GM21528 (cell line): ENCODE measurements around the gene RAMP3.
"Not testable (repeated sequence)": the region's sequence is repeated elsewhere in the genome, so short reads cannot be mapped to it uniquely, and the experiment has no call there.

Experiments used
- ATAC-seq: cut with Tn5 transposase; IDR thresholded peaks from one replicate; pipeline ENCODE4 v1.9.1; 2021; ENCODE audit warnings: mild to moderate bottlenecking, moderate library complexity; ENCODE audit not compliant: unreplicated experiment, low FRiP score

The RAMP3 gene

GRCh38 chr7:45130910-45131309 is 26.7 kb upstream of the RAMP3 start:
- no peak for ATAC-seq

GRCh38 chr7:45131891-45132290 is 25.7 kb upstream of the RAMP3 start:
- ATAC-seq, result no peak

- no peak for ATAC-seq
Observed at GRCh38 chr7:45132708-45133320, 24.8 kb upstream of the RAMP3 start.

DNA sequence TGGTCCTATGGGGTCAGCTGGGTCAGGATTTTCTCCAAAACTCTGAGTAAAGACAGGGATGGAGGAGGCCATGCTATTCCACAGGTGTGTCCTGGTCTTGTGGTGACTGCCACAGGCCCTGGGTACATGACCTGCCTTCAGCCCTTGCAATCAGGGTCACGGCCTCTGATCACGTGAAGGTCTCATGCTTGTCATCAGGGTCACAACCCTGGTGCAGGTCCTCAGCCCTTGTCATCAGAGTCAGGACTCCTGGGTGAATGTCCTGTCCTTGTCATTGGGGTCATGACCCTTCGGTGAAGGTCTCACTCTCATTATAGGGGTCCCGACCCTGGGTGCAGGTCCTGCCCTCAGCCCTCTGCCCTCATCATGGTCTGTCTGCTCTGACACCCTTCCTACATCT is 24.2 kb upstream of the RAMP3 start:
- ATAC-seq, result no peak

DNA sequence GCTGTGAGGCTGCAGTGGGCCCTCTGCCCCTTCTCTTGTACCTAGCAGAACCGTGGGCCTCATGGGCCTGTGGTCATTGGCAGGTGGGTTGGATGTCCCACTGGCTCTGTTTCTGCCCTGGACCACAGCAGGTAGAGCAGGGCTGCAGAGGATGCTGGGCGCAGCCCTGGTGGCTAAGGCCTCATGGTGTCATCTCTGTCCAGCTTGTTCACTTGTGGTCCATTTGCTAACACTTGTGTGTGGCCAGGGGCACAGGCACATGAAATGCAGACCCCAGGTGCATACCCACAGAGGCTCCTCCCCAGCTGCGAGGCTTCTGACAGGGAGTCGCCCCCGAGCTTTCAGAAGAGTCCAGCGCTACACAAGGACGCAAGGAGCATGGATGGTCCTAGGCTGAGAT is 23.7 kb upstream of the RAMP3 start:
- no peak for ATAC-seq

DNA sequence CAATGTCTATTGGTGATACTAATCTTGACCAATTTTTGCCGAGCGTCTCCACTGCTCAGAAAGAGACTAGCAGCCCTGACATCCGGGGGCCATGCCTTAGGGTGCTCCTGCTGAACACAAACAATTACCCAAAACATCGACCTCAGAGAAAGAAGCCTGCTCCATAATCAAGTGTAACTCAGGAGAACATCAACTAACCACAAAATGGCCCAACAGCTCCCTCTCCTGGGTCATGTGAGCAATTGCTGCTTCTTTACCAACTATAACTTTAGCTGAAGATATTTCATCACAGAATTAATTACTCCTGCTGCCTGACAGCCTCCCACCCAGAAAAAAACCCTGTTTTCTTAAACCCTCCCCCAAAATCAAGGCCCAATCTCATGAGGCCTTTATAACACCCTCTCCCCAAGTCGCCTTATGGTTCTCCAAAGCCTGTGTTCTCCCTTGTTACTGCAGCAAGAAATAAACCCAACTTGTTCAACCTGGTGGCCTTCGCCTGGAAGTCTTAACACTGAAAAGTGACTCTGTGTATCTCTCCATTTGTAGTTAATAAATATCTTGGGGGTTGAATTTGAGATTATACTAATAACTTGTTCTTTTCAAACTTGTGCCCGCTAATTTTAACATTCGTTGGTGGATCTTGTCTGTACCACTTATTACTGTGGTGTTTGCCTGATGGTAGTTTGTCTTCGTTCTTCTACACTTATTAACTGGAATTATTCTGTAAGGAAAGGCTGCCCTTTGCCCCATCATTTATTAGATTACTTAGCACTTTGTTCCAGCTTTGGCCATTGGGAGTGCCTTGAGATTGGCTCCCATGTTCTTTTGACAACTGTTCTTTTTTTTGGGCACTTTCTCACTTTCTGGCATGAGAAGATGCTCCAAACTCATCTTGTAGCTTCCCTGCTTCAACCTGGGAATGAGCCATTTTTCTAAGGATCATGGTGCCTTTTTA is 21.2 kb upstream of the RAMP3 start:
- no peak for ATAC-seq

DNA sequence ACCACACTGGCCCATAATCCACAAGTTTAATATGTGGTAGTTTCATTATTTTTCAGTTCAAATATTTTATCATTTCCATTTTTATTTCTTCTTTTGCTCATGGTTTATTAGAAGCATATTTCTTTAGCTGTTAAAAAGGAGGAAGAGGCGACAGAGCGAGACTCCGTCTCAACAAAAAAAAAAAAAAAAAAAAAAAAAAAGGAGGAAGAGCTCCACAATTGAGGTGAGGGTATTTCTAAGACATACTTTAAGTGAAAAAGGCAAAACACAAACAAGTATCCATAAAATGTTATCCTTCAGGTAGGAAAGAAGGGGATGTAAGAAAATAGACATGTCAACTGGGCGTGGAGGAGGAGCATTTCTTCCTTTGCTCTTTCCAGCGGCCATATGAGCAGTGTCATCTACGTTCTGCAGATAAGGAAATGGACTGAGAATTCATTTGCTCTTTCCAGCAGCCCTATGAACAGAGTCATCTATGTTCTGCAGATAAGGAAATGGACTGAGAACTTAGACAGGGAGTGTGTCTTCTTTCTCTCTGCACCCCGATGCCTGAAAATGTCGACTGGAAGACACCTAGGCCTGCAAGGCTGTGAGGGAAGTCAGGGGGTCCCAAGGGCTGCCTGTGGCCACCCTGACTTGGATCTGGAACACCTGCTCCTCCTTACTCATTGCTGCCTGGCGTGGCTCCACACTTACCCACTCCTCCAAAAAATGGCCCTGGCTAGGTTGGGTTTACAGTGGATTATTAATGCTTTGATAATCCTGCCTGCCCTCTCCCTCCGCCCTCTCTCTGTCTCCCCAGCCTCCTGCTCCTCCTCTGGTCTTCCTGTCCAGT is 18.9 kb upstream of the RAMP3 start:
- no peak for ATAC-seq

DNA sequence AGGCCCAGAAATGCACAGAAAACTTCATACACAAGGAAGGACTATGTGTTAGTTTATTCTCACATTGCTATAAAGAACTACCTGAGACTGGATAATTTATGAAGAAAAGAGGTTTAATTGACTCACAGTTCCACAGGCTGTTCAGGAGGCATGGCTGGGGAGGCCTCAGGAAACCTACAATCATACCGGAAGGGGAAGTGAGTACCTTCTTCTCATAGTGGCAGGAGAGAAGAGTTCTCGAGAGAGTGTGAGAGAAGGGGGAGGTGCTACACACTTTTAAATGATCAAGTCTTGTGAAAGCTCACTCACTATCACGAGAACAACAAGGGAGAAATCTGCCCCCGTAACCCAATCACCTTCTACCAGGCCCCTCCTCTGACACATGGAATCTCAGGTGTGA is 16.8 kb upstream of the RAMP3 start:
- no peak for ATAC-seq

DNA sequence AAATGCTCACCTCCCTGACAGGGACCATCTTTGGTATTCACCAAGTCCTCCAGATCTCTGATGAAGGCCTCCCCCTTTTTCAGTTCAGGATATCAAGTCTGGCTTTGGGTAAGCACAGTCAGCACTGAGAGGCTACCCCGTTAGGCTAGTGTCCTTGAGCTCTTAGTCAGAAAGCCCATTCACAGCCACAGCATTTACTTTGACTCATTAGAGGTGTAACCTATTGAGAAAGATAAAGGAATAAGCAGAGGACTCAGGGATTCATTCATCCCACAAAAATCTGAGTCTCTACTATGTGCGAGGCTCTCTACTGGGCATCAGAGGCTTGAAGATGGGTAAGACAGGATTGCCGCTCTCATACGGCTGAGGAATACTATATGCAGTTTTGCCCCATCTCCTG is 14.0 kb upstream of the RAMP3 start:
- ATAC-seq, result no peak

GRCh38 chr7:45145881-45146280 is 11.7 kb upstream of the RAMP3 start:
- no peak for ATAC-seq

DNA sequence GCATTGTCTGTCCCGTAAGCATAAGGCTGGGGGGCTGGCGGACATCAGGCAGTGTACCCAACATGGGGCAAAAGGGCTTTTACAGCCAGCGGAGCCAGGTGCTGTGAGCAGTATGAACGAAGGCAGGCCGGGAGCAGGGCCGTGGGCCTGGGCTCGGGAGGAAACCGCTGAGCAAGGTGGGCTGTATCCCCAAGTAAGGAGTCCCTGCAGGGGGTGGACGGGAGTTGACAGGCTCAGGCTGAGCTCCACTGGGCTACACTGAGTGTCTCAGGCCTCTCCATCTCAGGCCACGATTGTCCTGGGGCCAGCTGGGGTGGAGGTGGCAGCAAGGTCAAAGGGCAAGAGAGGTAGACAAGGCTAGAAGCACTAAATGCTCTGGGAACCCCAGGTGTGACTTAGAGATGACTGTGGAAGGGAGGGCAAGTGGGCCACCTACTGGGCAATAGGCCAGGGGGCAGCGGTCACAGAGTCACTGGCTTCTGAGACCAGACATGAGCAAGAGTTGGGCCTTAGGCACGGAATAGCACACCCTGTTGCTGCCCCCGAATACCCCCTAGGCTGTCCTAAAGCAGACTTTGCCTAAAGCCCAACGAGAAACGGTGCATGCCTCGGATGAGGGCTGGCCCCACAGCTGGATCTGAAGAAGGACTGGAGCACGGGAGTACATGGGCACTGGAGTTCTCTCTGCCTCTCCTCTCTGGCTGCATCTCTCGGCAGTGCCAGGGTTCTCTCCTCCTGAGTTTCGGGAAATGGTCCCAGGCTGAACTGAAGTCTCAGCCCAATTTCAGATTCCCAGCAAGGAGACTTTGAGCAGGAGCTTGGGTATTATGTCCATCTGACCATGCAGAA is 10.8 kb upstream of the RAMP3 start:
- ATAC-seq, result no peak

GRCh38 chr7:45147858-45148652 is 9.5 kb upstream of the RAMP3 start:
- no peak for ATAC-seq

DNA sequence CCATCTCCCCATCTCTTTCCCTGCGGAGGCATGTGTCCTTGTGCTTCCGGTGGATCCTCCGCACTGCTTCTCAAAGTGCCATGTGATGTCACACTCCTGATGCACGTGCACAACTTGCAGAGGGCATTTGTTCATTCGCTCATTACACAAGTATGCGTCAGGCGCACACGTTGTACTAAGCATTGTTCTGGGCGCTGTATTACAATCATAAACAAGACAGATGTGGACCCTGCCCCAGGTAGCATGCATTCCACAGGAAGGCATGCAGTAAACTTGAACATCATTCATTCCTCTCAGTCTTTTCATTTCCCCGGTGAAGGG is 9.0 kb upstream of the RAMP3 start:
- no peak for ATAC-seq

GRCh38 chr7:45149606-45150005 is 8.0 kb upstream of the RAMP3 start:
- ATAC-seq, result no peak

DNA sequence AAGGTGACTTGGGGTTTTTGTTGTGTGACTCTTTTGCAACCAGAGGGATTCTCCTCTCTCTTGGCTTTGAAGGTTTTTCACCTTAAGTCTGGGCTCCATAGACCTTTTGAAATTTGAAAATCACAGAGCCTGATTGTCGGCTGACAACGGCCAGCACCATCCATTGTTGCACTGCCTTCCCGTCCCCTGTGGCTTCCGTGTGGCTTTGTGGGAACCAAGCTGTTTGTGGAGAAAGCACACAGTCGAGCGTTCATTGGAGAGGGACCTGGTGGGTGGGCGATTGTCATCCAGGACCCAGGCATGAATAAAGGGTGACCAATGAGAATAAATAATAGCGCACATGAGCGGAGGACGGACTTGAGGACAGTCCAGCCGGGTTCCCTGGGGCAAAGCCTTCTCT is 7.4 kb upstream of the RAMP3 start:
- ATAC-seq, result no peak

GRCh38 chr7:45151131-45151684 is 6.4 kb upstream of the RAMP3 start:
- no peak for ATAC-seq

GRCh38 chr7:45151967-45152366 is 5.6 kb upstream of the RAMP3 start:
- ATAC-seq, result no peak

DNA sequence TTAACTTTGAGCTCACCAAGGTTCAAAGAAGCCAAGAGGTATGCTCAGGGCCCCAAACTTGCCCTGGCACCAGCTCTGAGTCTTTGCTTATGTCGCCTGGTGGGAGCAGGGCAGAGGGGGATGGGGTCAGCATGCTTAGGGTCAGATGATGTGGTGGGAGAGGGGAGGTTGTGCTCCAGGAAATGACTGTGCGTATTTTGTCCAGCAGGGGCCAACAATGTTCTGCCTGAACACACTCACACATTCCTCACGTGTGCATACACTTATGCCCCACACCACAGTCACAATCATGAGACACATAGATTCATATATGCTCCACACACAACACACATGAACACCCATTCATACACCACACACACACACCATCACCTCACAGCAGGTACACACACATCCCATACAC is 4.4 kb upstream of the RAMP3 start:
- ATAC-seq, result no peak

GRCh38 chr7:45153861-45154260 is 3.7 kb upstream of the RAMP3 start:
- not testable (repeated sequence) for ATAC-seq
